SU-DHL-6 (cell line): ENCODE measurements around the gene SORBS2.

Experiments
- H2AFZ ChIP-seq: fragments of 200-600 bp; sonication (generic); 2 replicates; pipeline ENCODE4 v1.6.1; 2014; ENCODE audit warnings: low read depth, mild to moderate bottlenecking, moderate library complexity, mixed read lengths, antibody characterized with exemption, low read length; ENCODE audit not compliant: severe bottlenecking
- H3F3A ChIP-seq: fragments of 200-600 bp; shearing (Covaris generic); 2 replicates; pipeline ENCODE4 v1.6.0; 2016; ENCODE audit warnings: antibody characterized with exemption, mild to moderate bottlenecking; ENCODE audit not compliant: insufficient read depth
- H3K27ac ChIP-seq: fragments of 200-600 bp; sonication (generic); 2 replicates; pipeline ENCODE4 v1.5.1; 2016; ENCODE audit warnings: low read depth, mild to moderate bottlenecking, low read length, moderate library complexity, mixed read lengths
- H3K27me3 ChIP-seq: fragments of 200-600 bp; sonication (generic), shearing (Covaris generic); 2 replicates; pipeline ENCODE4 v1.6.0; 2014; ENCODE audit warnings: mild to moderate bottlenecking, low read length
- H3K36me3 ChIP-seq: fragments of 200-600 bp; sonication (generic); 2 replicates; pipeline ENCODE4 v1.6.1; 2014; ENCODE audit warnings: mild to moderate bottlenecking, low read length, mixed read lengths
- H3K4me2 ChIP-seq: fragments of 300-600, 200-600 bp; shearing (Covaris generic), sonication (generic); 2 replicates; pipeline ENCODE4 v1.6.0; 2014; ENCODE audit warnings: low read length, low read depth, mild to moderate bottlenecking; ENCODE audit not compliant: poor library complexity, severe bottlenecking
- H3K4me3 ChIP-seq: fragments of 200-600 bp; sonication (generic); 2 replicates; pipeline ENCODE4 v1.5.1; 2014; ENCODE audit warnings: antibody characterized with exemption, low read length, mild to moderate bottlenecking, mixed read lengths; ENCODE audit not compliant: insufficient read depth, poor library complexity, severe bottlenecking
- H3K79me2 ChIP-seq: fragments of 200-600 bp; sonication (generic); 2 replicates; pipeline ENCODE4 v1.6.1; 2014; ENCODE audit warnings: mild to moderate bottlenecking, low read length, moderate library complexity; ENCODE audit not compliant: insufficient read depth
- H3K9ac ChIP-seq: fragments of 200-600 bp; sonication (generic); 2 replicates; pipeline ENCODE4 v1.7.0; 2014; ENCODE audit warnings: mild to moderate bottlenecking, low read length
- H3K9me2 ChIP-seq: fragments of 200-600 bp; sonication (generic); replicated peaks from 2 replicates; pipeline ENCODE4 v1.6.1; 2014; ENCODE audit warnings: low read length; ENCODE audit not compliant: insufficient read depth
- H3K9me3 ChIP-seq: fragments of 200-600 bp; sonication (generic); 2 replicates; pipeline ENCODE4 v1.6.1; 2014; ENCODE audit warnings: low read length, mixed read lengths; ENCODE audit not compliant: insufficient read depth
- H4K20me1 ChIP-seq: fragments of 200-600 bp; sonication (generic); 2 replicates; pipeline ENCODE4 v1.6.1; 2014; ENCODE audit warnings: low read depth, mild to moderate bottlenecking, antibody characterized with exemption, low read length, moderate library complexity, mixed read lengths
- EZH2phosphoT487 ChIP-seq: fragments of 200-600 bp; sonication (generic), shearing (Covaris generic); conservative IDR thresholded peaks from 2 replicates; pipeline ENCODE4 v1.6.1; 2018; ENCODE audit warnings: mild to moderate bottlenecking, antibody characterized with exemption, low read length, moderate library complexity, mixed read lengths
- TF ChIP-seq, protein P1 (sequence below): fragments of 200-600 bp; sonication (generic); IDR thresholded peaks from one replicate; pipeline ENCODE4 v1.5.1; 2017; ENCODE audit warnings: antibody characterized with exemption, mild to moderate bottlenecking, low read length, moderate library complexity; ENCODE audit not compliant: insufficient read depth, poor library complexity, severe bottlenecking

The SORBS2 gene

DNA sequence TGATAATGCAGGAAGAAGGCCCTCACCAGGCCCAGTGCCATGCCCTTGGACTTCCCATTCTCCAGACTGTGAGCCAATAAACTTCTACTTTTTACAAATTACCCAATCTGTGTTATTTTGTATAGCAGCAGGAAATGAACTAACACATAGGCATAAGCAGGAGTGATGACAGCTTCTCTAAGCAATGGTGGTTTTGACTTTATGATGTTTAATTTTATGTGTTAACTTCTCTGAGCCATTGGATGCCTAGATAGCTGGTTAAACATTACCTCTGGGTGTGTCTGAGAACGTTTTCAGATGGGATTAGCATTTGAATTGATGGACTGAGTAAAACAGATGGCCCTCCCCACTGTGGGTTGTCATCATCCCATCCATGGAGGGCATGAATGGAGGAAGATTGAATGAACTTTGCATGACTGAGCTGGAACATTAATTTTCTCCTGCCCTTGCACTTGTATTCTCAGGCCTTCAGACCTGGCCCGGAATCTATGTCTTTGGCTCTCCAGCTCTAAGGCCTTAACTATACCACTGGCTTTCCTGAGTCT, 262.8 kb downstream of the SORBS2 start:
- H4K20me1 ChIP-seq, result no peaks in the 10 kb centered on the region
- H2AFZ ChIP-seq, result no peak overlapping the region
- H3K27me3 ChIP-seq, result no peaks in the 10 kb centered on the region

DNA sequence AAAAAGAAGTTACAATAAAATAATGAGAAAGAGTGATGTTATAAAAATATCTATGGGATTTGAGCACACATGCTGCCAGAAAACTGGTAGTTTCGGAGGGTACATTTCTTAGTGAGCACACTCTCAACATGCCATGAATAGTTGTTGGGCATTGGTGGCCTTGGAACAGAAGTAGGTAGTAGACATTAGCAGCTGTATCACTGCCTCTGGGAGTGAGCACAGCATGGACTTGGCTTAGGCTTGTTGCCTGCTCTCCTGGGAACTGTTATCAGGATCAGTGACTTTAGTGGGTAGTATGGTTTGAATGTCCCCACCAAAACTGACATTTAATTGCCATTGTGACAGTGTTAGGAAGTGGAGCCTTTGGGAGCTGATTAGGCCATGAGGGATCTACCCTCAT, 263.4 kb downstream of the SORBS2 start:
- no peaks in the 10 kb centered on the region for H3K9me3 ChIP-seq
- H4K20me1 ChIP-seq, result no peaks in the 10 kb centered on the region
- H3K27me3 ChIP-seq, result no peaks in the 10 kb centered on the region
- TF ChIP-seq, protein P1, sequence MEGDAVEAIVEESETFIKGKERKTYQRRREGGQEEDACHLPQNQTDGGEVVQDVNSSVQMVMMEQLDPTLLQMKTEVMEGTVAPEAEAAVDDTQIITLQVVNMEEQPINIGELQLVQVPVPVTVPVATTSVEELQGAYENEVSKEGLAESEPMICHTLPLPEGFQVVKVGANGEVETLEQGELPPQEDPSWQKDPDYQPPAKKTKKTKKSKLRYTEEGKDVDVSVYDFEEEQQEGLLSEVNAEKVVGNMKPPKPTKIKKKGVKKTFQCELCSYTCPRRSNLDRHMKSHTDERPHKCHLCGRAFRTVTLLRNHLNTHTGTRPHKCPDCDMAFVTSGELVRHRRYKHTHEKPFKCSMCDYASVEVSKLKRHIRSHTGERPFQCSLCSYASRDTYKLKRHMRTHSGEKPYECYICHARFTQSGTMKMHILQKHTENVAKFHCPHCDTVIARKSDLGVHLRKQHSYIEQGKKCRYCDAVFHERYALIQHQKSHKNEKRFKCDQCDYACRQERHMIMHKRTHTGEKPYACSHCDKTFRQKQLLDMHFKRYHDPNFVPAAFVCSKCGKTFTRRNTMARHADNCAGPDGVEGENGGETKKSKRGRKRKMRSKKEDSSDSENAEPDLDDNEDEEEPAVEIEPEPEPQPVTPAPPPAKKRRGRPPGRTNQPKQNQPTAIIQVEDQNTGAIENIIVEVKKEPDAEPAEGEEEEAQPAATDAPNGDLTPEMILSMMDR, result no peak
- no peak for TF ChIP-seq EZH2phosphoT487
- no peak overlapping the region for H3K4me3 ChIP-seq
- no peak overlapping the region for H2AFZ ChIP-seq
- no peaks in the 10 kb centered on the region for H3F3A ChIP-seq
- no peaks in the 10 kb centered on the region for H3K36me3 ChIP-seq
- H3K9me2 ChIP-seq, result no peaks in the 10 kb centered on the region
- H3K79me2 ChIP-seq, result no peaks in the 10 kb centered on the region
- H3K27ac ChIP-seq, result no peak overlapping the region
- H3K9ac ChIP-seq, result no peak overlapping the region
- H3K4me2 ChIP-seq, result no peak overlapping the region

More for the DNA sequence above, 262.8 kb downstream of the SORBS2 start:
- H3K9me3 ChIP-seq, result no peaks in the 10 kb centered on the region
- no peaks in the 10 kb centered on the region for H3K79me2 ChIP-seq
- no peak overlapping the region for H3K9ac ChIP-seq
- H3K9me2 ChIP-seq, result no peaks in the 10 kb centered on the region
- no peak overlapping the region for H3K27ac ChIP-seq
- no peaks in the 10 kb centered on the region for H3F3A ChIP-seq
- H3K36me3 ChIP-seq, result no peaks in the 10 kb centered on the region
- H3K4me3 ChIP-seq, result no peak overlapping the region
- no peak for TF ChIP-seq EZH2phosphoT487
- TF ChIP-seq, protein P1, result no peak
- H3K4me2 ChIP-seq, result no peak overlapping the region

DNA sequence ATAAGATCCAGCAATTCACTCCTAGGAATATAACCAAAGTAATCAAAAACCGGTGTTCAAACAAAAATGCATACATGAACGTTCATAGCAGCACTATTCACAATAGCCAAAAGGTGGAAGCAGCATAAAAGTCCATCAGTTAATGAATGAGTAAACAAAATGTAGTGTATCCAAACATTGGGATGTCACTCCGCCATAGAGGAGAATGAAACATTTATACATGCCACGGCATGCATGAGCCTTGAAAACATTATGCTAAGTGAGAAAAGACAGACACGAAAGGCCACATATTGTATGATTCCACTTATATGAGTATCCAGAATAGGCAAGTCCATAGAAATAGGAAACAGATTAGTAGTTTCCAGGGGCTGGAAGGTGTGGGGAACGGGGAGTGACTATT, 265.7 kb downstream of the SORBS2 start:
- Histone ChIP-seq H3K4me3 (no peak overlapping the region), H3K9me3 (no peaks in the 10 kb centered on the region), H3K27me3 (no peaks in the 10 kb centered on the region), H3K36me3 (no peaks in the 10 kb centered on the region), H3K27ac (no peak overlapping the region), H3K9ac (no peak overlapping the region), H3K4me2 (no peak overlapping the region), H2AFZ (no peak overlapping the region), H4K20me1 (no peaks in the 10 kb centered on the region), H3F3A (no peaks in the 10 kb centered on the region), H3K9me2 (no peaks in the 10 kb centered on the region), H3K79me2 (no peaks in the 10 kb centered on the region)
- TF ChIP-seq EZH2phosphoT487, result no peak
- TF ChIP-seq, protein P1, result no peak
